Astrocyte of the spinal cord (primary cell): ENCODE results near the gene NAMPT.
"Not testable (repeated sequence)": the region's sequence is repeated elsewhere in the genome, so short reads cannot be mapped to it uniquely, and the experiment has no call there.

Experiments
- DNase-seq: peaks from one replicate; pipeline ENCODE4 v3.0.0; 2011; ENCODE audit warnings: low read depth, low spot score
- H3K4me3 ChIP-seq: 2 replicates; pipeline ENCODE4 v1.5.1; 2011; ENCODE audit warnings: low read depth, mild to moderate bottlenecking, low read length, moderate library complexity
- CTCF ChIP-seq: IDR thresholded peaks from 2 replicates; pipeline ENCODE4 v1.5.1; 2012; ENCODE audit warnings: low read depth, mild to moderate bottlenecking, low read length, inconsistent platforms
- in situ Hi-C: cut with HindIII; loops from 2 replicates; pipeline ENCODE4 v1.10.0; 2017; ENCODE audit warnings: low sequenced_read_pairs

Gene NAMPT

GRCh38 chr7:106216923-106217542 is 67.8 kb downstream of the NAMPT start:
- H3K4me3 ChIP-seq: no peak overlapping the region
- DNase-seq: peak; percentile 76
- in situ Hi-C loops: no loop called here
- no peak for TF ChIP-seq CTCF

GRCh38 chr7:106216517-106216922 is 68.3 kb downstream of the NAMPT start:
- H3K4me3 ChIP-seq: no peak overlapping the region
- in situ Hi-C loops: no loop called here
- DNase-seq: peak; percentile 98
- no peak for TF ChIP-seq CTCF

GRCh38 chr7:106215868-106216516 is 68.8 kb downstream of the NAMPT start:
- no peak for TF ChIP-seq CTCF
- DNase-seq: no peak
- in situ Hi-C loops: no loop called here
- no peak overlapping the region for H3K4me3 ChIP-seq

- in situ Hi-C loops, H3K4me3 ChIP-seq, DNase-seq: not testable (repeated sequence)
Measured at GRCh38 chr7:106208944-106209343, 75.8 kb downstream of the NAMPT start.

GRCh38 chr7:106206826-106207541 is 77.8 kb downstream of the NAMPT start:
- in situ Hi-C loops: no loop called here
- TF ChIP-seq CTCF: no peak
- DNase-seq: no peak
- H3K4me3 ChIP-seq: no peak overlapping the region

GRCh38 chr7:106205621-106206222 is 79.1 kb downstream of the NAMPT start:
- DNase-seq: peak; percentile 41
- in situ Hi-C loops: no loop called here
- TF ChIP-seq CTCF: no peak
- H3K4me3 ChIP-seq: no peak overlapping the region
